Gastrocnemius medialis (tissue), 4 donors: ENCODE measurements around the gene DNAJA4.

ENCODE experiments used
- CTCF ChIP-seq, 5 experiments: fragments of 450-650 bp in 3 of 5; fragments of 200-600 bp in 2 of 5; sonication (generic) in 2 of 5; IDR thresholded peaks in 4 of 5; conservative IDR thresholded peaks in 1 of 5; 1 replicate in 4 of 5; 2 replicates in 1 of 5; pipeline ENCODE4 v1.5.1; 2016 to 2019; ENCODE audit warnings: antibody characterized with exemption in 5 of 5, mild to moderate bottlenecking in 3 of 5, moderate library complexity in 3 of 5
- POLR2A ChIP-seq, 2 donors: fragments of 450-650 bp; IDR thresholded peaks; one replicate each; pipeline ENCODE4 v1.6.1; 2017; ENCODE audit warnings: antibody characterized with exemption in 2 of 2, mild to moderate bottlenecking in 2 of 2, moderate library complexity in 2 of 2

- no peak for TF ChIP-seq CTCF (IDR thresholded peaks at IDR 0.05 in 4 of 5, conservative IDR thresholded peaks at IDR 0.05 in 1 of 5)
- no peak for TF ChIP-seq POLR2A (IDR thresholded peaks at IDR 0.05)
These were observed 31.4 kb upstream of the DNAJA4 start for GRCh38 chr15:78232951-78233350.
